ENCODE measurements around the gene UCK2.

The UCK2 gene

DNA sequence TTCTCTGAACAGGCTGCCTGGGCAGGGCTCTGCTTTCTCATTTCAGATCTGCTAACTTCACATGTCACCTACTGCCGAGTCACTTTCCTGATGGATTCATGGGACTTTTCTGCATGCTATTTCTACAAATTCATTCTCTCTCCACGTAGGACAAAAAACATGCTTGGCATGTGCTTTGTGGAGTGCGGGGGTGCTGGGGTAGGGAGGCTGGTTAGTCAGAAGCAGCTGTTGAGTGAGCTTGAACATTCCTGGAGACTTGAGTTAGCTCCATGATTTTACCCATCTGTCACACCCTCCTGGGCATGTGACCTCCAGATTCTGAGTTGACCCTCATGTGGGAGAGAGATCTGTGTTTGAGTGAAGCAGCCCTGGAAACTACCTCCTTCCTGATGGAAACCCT lies 71.4 kb downstream of the UCK2 start:
- Histone ChIP-seq H3K9ac (ENCODE audit: low read length) (no peak overlapping the region), H3K9me2 (ENCODE audit: low read depth, low read length) (no peaks in the 10 kb centered on the region), H3K9me3 (ENCODE audit: low read length) (no peaks in the 10 kb centered on the region), H3F3A (ENCODE audit: insufficient read depth, low read length) (no peaks in the 10 kb centered on the region), H4K20me1 (ENCODE audit: insufficient read depth, low read length) (no peaks in the 10 kb centered on the region), H3K79me2 (ENCODE audit: insufficient read depth, low read length) (no peaks in the 10 kb centered on the region), H2AFZ (ENCODE audit: low read length) (no peak overlapping the region), H3K36me3 (ENCODE audit: insufficient read depth, low read length) (peaks cover 82% of the 10 kb centered on the region), H3K4me2 (ENCODE audit: low read length) (no peak overlapping the region), H3K4me1 (ENCODE audit: insufficient read depth, low read length, severe bottlenecking) (no peaks in the 10 kb centered on the region), H3K27me3 (ENCODE audit: insufficient read depth, low read length) (no peaks in the 10 kb centered on the region), H3K4me3 (ENCODE audit: low read depth, low read length, poor library complexity, severe bottlenecking) (no peak overlapping the region), H3K27ac (ENCODE audit: low read depth, low read length, poor library complexity, severe bottlenecking) (no peak overlapping the region)
- no peak for TF ChIP-seq EZH2 (IDR thresholded peaks at IDR 0.05; ENCODE audit: borderline replicate concordance, low read length)
- TF ChIP-seq, protein P1, sequence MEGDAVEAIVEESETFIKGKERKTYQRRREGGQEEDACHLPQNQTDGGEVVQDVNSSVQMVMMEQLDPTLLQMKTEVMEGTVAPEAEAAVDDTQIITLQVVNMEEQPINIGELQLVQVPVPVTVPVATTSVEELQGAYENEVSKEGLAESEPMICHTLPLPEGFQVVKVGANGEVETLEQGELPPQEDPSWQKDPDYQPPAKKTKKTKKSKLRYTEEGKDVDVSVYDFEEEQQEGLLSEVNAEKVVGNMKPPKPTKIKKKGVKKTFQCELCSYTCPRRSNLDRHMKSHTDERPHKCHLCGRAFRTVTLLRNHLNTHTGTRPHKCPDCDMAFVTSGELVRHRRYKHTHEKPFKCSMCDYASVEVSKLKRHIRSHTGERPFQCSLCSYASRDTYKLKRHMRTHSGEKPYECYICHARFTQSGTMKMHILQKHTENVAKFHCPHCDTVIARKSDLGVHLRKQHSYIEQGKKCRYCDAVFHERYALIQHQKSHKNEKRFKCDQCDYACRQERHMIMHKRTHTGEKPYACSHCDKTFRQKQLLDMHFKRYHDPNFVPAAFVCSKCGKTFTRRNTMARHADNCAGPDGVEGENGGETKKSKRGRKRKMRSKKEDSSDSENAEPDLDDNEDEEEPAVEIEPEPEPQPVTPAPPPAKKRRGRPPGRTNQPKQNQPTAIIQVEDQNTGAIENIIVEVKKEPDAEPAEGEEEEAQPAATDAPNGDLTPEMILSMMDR (IDR thresholded peaks at IDR 0.05; ENCODE audit: low read length), result no peak

GRCh38 chr1:165899461-165899941 lies 72.1 kb downstream of the UCK2 start:
- no peak overlapping the region for H3K9ac ChIP-seq (ENCODE audit: low read length)
- no peaks in the 10 kb centered on the region for H4K20me1 ChIP-seq (ENCODE audit: insufficient read depth, low read length)
- H3K9me2 ChIP-seq (ENCODE audit: low read depth, low read length), result no peaks in the 10 kb centered on the region
- TF ChIP-seq EZH2 (IDR thresholded peaks at IDR 0.05; ENCODE audit: borderline replicate concordance, low read length), result no peak
- no peak overlapping the region for H3K27ac ChIP-seq (ENCODE audit: low read depth, low read length, poor library complexity, severe bottlenecking)
- H2AFZ ChIP-seq (ENCODE audit: low read length), result no peak overlapping the region
- H3K27me3 ChIP-seq (ENCODE audit: insufficient read depth, low read length), result no peaks in the 10 kb centered on the region
- H3K4me2 ChIP-seq (ENCODE audit: low read length), result no peak overlapping the region
- no peak overlapping the region for H3K4me3 ChIP-seq (ENCODE audit: low read depth, low read length, poor library complexity, severe bottlenecking)
- no peaks in the 10 kb centered on the region for H3K9me3 ChIP-seq (ENCODE audit: low read length)
- H3F3A ChIP-seq (ENCODE audit: insufficient read depth, low read length), result no peaks in the 10 kb centered on the region
- peaks cover 82% of the 10 kb centered on the region for H3K36me3 ChIP-seq (ENCODE audit: insufficient read depth, low read length)
- no peaks in the 10 kb centered on the region for H3K79me2 ChIP-seq (ENCODE audit: insufficient read depth, low read length)
- H3K4me1 ChIP-seq (ENCODE audit: insufficient read depth, low read length, severe bottlenecking), result no peaks in the 10 kb centered on the region

- Histone ChIP-seq H4K20me1 (ENCODE audit: insufficient read depth, low read length) (no peaks in the 10 kb centered on the region), H2AFZ (ENCODE audit: low read length) (no peak overlapping the region), H3K9me2 (ENCODE audit: low read depth, low read length) (no peaks in the 10 kb centered on the region), H3K4me3 (ENCODE audit: low read depth, low read length, poor library complexity, severe bottlenecking) (no peak overlapping the region), H3K27ac (ENCODE audit: low read depth, low read length, poor library complexity, severe bottlenecking) (no peak overlapping the region), H3K79me2 (ENCODE audit: insufficient read depth, low read length) (no peaks in the 10 kb centered on the region), H3K9ac (ENCODE audit: low read length) (no peak overlapping the region), H3K4me1 (ENCODE audit: insufficient read depth, low read length, severe bottlenecking) (no peaks in the 10 kb centered on the region), H3K9me3 (ENCODE audit: low read length) (no peaks in the 10 kb centered on the region), H3K4me2 (ENCODE audit: low read length) (no peak overlapping the region), H3K27me3 (ENCODE audit: insufficient read depth, low read length) (no peaks in the 10 kb centered on the region), H3K36me3 (ENCODE audit: insufficient read depth, low read length) (peaks cover 78% of the 10 kb centered on the region), H3F3A (ENCODE audit: insufficient read depth, low read length) (no peaks in the 10 kb centered on the region)
- TF ChIP-seq, protein P1 (IDR thresholded peaks at IDR 0.05; ENCODE audit: low read length), result no peak
- no peak for TF ChIP-seq EZH2 (IDR thresholded peaks at IDR 0.05; ENCODE audit: borderline replicate concordance, low read length)
Observed at GRCh38 chr1:165900576-165901380, 73.4 kb downstream of the UCK2 start.
